IPS-11a (cell line): ENCODE data around the gene PCDHGA6.
"Not testable (repeated sequence)": the region's sequence is repeated elsewhere in the genome, so short reads cannot be mapped to it uniquely, and the experiment has no call there.

Source experiments
- H3K4me3 ChIP-seq: one replicate; pipeline ENCODE4 v1.5.1; 2013; ENCODE audit warnings: low read depth, low read length, control low read depth

PCDHGA6 gene

DNA sequence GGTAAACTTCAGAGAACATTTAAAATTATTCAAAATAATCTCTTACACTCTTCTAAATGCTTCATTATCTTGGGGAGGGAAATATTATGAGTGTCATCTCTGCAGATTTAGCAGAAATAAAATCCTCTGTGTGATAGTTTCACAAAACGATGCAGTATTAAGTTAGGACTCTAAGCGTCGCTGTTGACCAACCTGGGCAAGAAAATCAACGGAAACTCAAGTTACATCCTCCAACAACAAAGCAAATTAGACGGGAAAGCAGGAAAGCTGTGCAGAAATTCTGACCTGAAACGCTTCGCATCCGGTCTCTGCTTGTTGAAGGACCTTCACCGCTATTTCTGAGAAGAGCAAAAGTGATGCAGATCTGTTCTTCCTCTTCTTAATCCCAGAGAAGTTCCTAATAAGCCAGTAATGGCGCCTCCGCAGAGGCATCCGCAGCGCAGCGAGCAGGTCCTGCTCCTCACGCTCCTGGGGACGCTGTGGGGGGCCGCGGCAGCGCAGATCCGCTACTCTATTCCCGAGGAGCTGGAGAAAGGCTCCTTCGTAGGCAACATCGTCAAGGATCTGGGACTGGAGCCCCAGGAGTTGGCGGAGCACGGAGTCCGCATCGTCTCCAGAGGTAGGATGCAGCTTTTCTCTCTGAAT is at the start of gene PCDHGA6:
PCDHGA6 (plus strand) TSS at position 219 of the 645 bp plus-strand sequence; CDS start at position 412, 193 bp downstream.
- no peak within 1 kb of the TSS for H3K4me3 ChIP-seq

- peak overlapping the region; percentile 54 for H3K4me3 ChIP-seq
Measured at GRCh38 chr5:141326088-141326854, 47.4 kb upstream of the PCDHGA6 start.

DNA sequence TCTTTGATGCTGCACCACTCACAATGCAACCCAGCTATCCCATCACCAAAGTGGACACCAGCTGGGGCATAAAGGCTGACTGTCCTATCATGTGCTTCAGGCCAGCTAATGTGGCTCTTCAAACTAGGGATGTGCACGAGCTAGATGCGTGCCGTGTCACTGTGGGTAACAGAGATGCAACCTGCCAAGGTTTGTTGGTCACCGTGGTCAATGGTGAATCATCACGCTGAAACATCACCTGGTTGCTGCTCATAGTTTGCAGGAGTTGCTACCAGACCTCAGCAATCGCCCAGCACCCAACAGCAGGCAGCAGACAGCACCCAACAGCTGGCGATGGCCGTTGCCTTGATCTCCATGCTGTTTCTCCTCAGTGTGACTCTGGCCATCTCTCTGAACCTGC is 45.5 kb upstream of the PCDHGA6 start:
- no peak overlapping the region for H3K4me3 ChIP-seq

DNA sequence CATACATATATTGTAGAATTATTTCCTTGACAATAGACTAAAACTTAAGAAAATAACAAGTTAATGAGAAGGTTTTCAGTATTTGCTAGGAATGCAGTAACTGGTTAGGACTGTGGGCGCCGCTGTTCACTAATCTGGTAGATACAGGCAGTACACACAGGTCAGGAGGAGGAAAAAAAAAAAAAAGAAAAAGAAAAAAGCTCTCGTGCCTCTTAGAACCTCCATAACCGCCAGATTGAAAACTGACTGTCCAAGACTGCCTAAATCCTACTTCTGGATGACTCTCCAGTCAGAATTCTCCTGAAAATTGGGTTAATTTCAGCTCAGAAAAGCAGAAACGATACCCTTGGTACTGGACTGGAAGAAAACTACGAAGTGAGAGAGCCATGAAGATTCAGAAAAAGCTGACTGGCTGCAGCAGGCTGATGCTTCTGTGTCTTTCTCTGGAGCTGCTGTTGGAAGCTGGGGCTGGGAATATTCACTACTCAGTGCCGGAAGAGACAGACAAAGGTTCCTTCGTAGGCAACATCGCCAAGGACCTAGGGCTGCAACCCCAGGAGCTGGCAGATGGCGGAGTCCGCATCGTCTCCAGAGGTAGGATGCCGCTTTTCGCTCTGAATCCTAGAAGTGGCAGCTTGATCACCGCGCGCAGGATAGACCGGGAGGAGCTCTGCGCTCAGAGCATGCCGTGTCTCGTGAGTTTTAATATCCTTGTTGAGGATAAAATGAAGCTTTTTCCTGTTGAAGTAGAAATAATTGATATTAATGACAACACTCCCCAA is 43.2 kb upstream of the PCDHGA6 start, which contains the start of gene PCDHGA1:
PCDHGA1 (plus strand) TSS at position 216 of the 782 bp plus-strand sequence.
- no peak within 1 kb of the TSS for H3K4me3 ChIP-seq

- H3K4me3 ChIP-seq: not testable (repeated sequence)
Measured at GRCh38 chr5:141332571-141332970, 41.1 kb upstream of the PCDHGA6 start.

GRCh38 chr5:141338538-141339306 is 35.0 kb upstream of the PCDHGA6 start, which contains the start of gene PCDHGA2:
PCDHGA2 (plus strand) TSS chr5:141338760.
- H3K4me3 ChIP-seq: no peak within 1 kb of the TSS

GRCh38 chr5:141340781-141341354 is 32.8 kb upstream of the PCDHGA6 start:
- not testable (repeated sequence) for H3K4me3 ChIP-seq

DNA sequence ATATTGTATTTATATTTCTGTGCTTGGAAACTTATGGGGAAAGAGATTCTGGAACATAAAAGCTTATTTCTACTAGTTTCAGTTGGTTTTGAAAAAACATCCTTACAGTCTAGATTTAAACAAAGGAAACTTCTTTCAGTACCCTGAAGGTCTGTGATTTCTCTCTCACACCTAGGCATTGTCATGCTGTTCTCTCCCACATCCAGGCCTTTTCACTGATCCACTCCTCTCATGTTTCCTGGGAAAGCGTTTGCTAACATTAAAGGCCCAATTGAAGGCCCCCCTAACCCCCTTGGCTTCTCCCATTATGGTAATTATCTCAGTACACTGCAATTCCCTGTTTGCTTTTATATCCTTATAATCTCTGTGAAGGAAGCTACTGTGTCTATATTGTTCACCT is 30.9 kb upstream of the PCDHGA6 start:
- H3K4me3 ChIP-seq: no peak overlapping the region

DNA sequence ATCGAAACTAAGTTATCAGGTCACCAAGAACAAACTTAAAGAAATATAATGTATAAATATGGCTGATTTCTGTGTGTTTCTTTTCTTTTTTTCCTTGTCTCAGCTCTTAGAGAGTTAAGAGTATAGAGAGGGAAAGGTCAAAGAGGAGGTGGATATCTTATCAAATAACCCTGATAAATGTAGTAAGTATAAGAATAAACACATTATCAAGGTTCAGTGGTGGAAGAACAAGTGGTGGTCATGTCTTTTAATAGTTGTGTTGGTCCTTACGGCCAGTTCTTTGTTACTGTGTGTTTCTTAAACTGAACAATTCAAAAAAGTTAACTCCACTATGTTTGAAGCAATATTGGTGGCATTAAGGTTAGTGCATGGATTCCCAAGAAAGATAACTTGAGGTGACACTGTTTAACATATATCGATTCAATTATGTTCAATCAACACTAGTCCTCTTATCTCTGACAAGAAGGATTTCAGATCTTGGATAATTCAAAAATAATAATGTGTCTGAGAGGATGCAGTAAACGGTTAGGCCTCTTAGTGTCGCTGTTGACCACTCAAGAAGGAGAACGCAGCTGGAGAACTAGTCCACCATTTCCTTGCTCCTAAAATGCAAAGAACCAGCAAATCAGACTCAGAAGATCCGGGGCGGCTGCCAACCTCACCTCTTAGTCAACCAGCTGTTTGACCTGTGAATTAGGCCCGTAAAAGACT is 30.3 kb upstream of the PCDHGA6 start, which contains the start of gene PCDHGA3:
PCDHGA3 (plus strand) TSS at position 588 of the 711 bp plus-strand sequence. CDS start 205 bp downstream, outside the sequence.
- H3K4me3 ChIP-seq: peak within 1 kb of the TSS; percentile 34

DNA sequence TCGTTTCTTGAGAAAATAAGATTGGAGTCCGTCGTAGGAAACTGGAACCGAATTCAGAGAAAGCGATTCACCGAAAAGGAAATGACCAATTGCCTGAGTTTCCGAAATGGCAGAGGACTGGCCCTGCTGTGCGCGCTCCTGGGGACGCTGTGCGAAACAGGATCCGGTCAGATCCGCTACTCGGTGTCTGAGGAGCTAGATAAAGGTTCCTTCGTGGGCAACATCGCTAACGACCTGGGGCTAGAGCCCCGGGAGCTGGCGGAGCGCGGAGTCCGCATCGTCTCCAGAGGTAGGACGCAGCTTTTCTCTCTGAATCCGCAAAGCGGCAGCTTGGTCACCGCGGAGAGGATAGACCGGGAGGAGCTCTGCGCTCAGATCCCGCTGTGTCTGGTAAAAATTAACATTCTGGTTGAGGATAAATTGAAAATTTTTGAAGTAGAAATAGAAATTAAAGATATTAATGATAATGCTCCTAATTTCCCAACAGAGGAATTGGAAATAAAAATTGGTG is 29.7 kb upstream of the PCDHGA6 start:
- peak overlapping the region; percentile 34 for H3K4me3 ChIP-seq

- no peak overlapping the region for H3K4me3 ChIP-seq
Measured at GRCh38 chr5:141345327-141345726, 28.4 kb upstream of the PCDHGA6 start.

DNA sequence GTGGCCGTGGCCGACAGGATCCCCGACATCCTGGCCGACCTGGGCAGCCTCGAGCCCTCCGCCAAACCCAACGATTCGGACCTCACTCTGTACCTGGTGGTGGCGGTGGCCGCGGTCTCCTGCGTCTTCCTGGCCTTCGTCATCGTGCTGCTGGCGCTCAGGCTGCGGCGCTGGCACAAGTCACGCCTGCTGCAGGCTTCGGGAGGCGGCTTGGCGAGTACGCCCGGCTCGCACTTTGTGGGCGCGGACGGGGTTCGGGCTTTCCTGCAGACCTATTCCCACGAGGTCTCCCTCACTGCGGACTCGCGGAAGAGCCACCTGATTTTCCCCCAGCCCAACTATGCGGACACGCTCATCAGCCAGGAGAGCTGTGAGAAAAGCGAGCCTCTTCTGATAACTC is 27.7 kb upstream of the PCDHGA6 start:
- not testable (repeated sequence) for H3K4me3 ChIP-seq

DNA sequence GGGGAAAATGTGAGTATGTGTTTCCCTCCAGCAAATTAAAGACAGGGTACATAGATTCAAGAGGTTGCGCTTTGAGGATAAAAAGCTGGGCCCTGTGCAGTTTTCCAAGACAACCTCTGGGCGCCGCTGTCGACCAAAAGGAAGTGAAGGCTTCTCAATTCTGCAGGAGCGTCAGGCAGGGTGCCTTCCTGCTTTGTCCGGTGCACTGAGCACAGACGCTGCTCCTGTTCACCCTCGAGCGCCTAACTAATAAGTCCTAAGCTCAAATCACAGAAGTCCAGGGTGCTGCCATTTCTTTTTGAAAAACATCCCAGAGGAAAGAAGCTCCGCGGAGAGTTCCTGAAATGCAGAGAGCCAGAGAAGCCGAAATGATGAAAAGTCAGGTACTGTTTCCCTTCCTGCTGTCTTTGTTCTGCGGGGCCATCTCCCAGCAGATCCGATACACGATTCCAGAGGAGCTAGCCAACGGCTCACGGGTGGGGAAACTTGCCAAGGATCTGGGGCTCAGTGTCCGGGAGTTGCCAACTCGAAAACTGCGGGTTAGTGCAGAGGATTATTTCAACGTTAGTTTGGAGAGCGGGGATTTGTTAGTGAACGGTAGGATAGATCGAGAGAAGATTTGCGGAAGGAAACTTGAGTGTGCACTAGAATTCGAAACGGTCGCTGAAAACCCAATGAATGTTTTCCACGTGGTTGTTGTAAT is 23.6 kb upstream of the PCDHGA6 start, which contains the start of gene PCDHGB1:
PCDHGB1 (plus strand) TSS at position 183 of the 703 bp plus-strand sequence; CDS start at position 345, 162 bp downstream.
- H3K4me3 ChIP-seq: peak within 1 kb of the TSS; percentile 10

- H3K4me3 ChIP-seq: no peak overlapping the region
Measured at GRCh38 chr5:141351591-141351990, 22.1 kb upstream of the PCDHGA6 start.

GRCh38 chr5:141354900-141355469 is 18.7 kb upstream of the PCDHGA6 start, which contains the start of gene PCDHGA4:
PCDHGA4 (plus strand) TSS chr5:141355021; CDS start chr5:141355108, 87 bp downstream.
- H3K4me3 ChIP-seq: no peak within 1 kb of the TSS

DNA sequence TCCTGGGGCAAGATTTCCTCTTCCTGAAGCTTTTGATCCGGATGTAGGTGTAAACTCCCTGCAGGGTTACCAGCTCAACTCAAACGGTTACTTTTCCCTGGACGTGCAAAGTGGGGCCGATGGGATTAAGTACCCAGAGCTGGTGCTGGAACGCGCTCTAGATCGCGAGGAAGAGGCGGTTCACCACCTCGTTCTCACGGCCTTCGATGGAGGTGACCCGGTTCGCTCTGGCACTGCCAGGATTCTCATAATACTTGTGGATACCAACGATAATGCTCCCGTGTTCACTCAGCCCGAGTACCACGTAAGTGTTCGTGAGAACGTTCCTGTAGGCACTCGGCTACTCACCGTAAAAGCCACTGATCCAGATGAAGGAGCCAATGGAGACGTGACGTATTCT is 18.1 kb upstream of the PCDHGA6 start:
- H3K4me3 ChIP-seq: no peak overlapping the region

DNA sequence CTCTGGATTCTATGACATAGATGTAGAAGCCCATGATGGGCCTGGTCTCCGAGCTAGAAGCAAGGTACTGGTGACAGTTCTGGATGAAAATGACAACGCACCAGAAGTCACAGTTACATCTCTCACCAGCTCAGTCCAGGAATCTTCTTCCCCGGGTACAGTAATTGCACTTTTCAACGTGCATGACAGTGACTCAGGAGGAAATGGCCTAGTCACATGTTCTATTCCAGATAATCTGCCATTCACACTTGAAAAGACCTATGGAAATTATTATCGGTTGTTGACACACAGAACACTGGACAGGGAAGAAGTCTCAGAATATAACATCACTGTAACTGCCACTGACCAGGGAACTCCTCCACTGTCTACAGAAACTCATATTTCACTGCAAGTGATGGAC is 17.6 kb upstream of the PCDHGA6 start:
- no peak overlapping the region for H3K4me3 ChIP-seq

- H3K4me3 ChIP-seq: no peak overlapping the region
Measured at GRCh38 chr5:141356950-141357349, 16.7 kb upstream of the PCDHGA6 start.
